Measurements from ENCODE around the gene CEP41. TPM values are rescaled to one million over a fixed set of nuclear protein-coding genes. Genes with fewer than 3 reads are reported as not detected.

The CEP41 gene
- total and polyA plus RNA-seq, 2 donors (not counting 3 experiments of a cell fraction or from before 2014, with no cell fraction given), result 19.5 to 26.8 TPM

- Histone ChIP-seq H3K4me1 (ENCODE audit: control insufficient read depth, extremely low read depth, insufficient read depth, low read length) (no peaks in the 10 kb centered on the region), H3K4me3 (replicated peaks in 1 of 3; ENCODE audit: insufficient read depth in 1 of 3, low read depth in 1 of 3, low read length in 3 of 3) (no peak overlapping the region), H3K9me3 (replicated peaks; ENCODE audit: control insufficient read depth, insufficient read depth, low read length) (no peaks in the 10 kb centered on the region), H3K79me2 (ENCODE audit: control insufficient read depth, insufficient read depth, low read length) (no peaks in the 10 kb centered on the region), H4K20me1 (replicated peaks; ENCODE audit: control insufficient read depth, extremely low read depth, insufficient read depth, low read length) (no peaks in the 10 kb centered on the region), H3K9ac (replicated peaks; ENCODE audit: extremely low read depth, insufficient read depth, low read length) (no peak overlapping the region), H3K27ac (ENCODE audit: insufficient read depth, low read depth, low read length) (no peak overlapping the region), H3K4me2 (ENCODE audit: insufficient read depth, low read length) (no peak overlapping the region), H3K9me1 (replicated peaks; ENCODE audit: control insufficient read depth, extremely low read depth, insufficient read depth, low read length) (no peaks in the 10 kb centered on the region), H2AFZ (ENCODE audit: low read depth, low read length) (no peak overlapping the region), H3K27me3 (ENCODE audit: control insufficient read depth in 2 of 2, insufficient read depth in 2 of 2, low read length in 2 of 2) (no peaks in the 10 kb centered on the region), H3K36me3 (ENCODE audit: control insufficient read depth in 2 of 2, extremely low read depth in 1 of 2, insufficient read depth in 2 of 2, low read length in 2 of 2) (no peaks in the 10 kb centered on the region)
- intact Hi-C loops (cut with micrococcal nuclease), result no loop called here
- ChIA-PET CTCF (interaction anchor here (0.7 kb wide), 1 partner anchor 12 kb away, joined by 3 read pairs; no protein-coding TSS in a partner anchor), POLR2A (no interaction called here)
- FAIRE-seq, result no peak
- TF ChIP-seq GATA2 (IDR thresholded peaks at IDR 0.05; ENCODE audit: insufficient read depth, insufficient read length, low read depth, low read length), result no peak
- TF ChIP-seq EZH2 (IDR thresholded peaks at IDR 0.05; ENCODE audit: borderline replicate concordance, low read depth, low read length, severe bottlenecking), result no peak
- TF ChIP-seq FOS (IDR thresholded peaks at IDR 0.05; ENCODE audit: borderline replicate concordance, insufficient read depth, low read length), result no peak
- no peak for TF ChIP-seq CTCF (IDR thresholded peaks at IDR 0.05; ENCODE audit: extremely low read depth in 1 of 2, insufficient read depth in 1 of 2, low read depth in 1 of 2, low read length in 2 of 2)
- no peak for TF ChIP-seq JUN (IDR thresholded peaks at IDR 0.05; ENCODE audit: borderline replicate concordance, insufficient read depth, insufficient read length, low read depth)
- TF ChIP-seq MAX (IDR thresholded peaks at IDR 0.05; ENCODE audit: insufficient read depth, insufficient read length), result no peak
- TF ChIP-seq POLR2A (IDR thresholded peaks at IDR 0.05; ENCODE audit: low read depth, low read length), result no peak
- TF ChIP-seq POLR2AphosphoS5 (IDR thresholded peaks at IDR 0.05; ENCODE audit: insufficient read depth, low read depth, low read length), result no peak
- no peak for TF ChIP-seq MYC (IDR thresholded peaks at IDR 0.05; ENCODE audit: low read depth, low read length)
- BruUV-seq (replicated peaks), result no TSS peak
- dilution Hi-C loops (cut with MboI; ENCODE audit: extremely low pct_ligation_motif_present, low sequenced_read_pairs), result no loop called here
- DNase-seq (ENCODE audit: low read depth, low spot score), result no peak
Measured at GRCh38 chr7:130384371-130384801, 56.4 kb downstream of the CEP41 start.

All from endothelial cell of umbilical vein (primary cell).